Measurements from ENCODE around the gene SLC30A3. TPM values are rescaled to one million over a fixed set of nuclear protein-coding genes. Genes with fewer than 3 reads are reported as not detected.

SLC30A3 gene
- total and polyA plus RNA-seq, 2 of the 13 experiments (the other 11 are each of a cell fraction or from before 2014, with no cell fraction given): 0.38 to 0.79 TPM

DNA sequence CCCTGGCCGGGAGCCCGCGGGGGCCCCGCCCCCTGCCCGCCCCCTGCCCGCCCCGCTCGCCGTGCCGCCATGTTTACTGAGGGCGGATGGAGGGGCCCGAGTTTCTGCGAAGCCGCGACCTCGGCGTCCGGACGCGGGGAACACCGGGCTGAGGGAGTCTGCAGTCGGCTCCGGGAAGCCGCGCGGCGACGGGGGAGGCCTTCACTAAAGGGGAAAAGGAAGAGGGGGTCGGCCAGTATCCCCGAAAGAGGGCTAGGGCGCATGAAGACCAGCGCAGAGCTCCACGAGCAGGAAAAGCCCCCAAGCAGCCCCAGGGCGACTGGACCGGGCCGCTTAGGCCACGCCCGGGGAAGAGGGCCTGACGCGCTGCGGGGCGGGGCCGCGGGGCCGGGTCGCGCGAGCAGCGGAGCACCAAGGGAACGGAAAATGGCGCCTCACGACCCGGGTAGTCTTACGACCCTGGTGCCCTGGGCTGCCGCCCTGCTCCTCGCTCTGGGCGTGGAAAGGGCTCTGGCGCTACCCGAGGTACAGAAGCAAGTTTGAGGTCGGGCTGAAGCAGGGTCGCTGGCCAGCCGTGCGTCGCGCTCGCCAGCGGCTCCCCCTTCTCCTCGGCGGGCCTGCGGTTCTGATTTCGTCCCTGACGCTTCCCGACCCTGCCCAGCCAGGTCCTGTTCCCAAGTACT, 50.8 kb downstream of the SLC30A3 start, which contains the start of the genes ATRAID and SLC5A6 (continued):
- TF ChIP-seq TCF7L2 (IDR thresholded peaks at IDR 0.05; ENCODE audit: low read depth, low read length) (no peak), ZNF256 (CRISPR knock-in tag; conservative IDR thresholded peaks at IDR 0.05) (peak; percentile 92), ZNF660 (CRISPR knock-in tag; IDR thresholded peaks at IDR 0.05; ENCODE audit: borderline replicate concordance, low read depth) (no peak), MTA1 (CRISPR knock-in tag; IDR thresholded peaks at IDR 0.05; ENCODE audit: borderline replicate concordance) (peak; percentile 69; the same call in 1 of the 2 replicates), ZNF205 (CRISPR knock-in tag; IDR thresholded peaks at IDR 0.05) (peak; percentile 85), ZNF713 (CRISPR knock-in tag; IDR thresholded peaks at IDR 0.05) (peak; percentile 62; the same call in 1 of the 2 replicates), SIX1 (CRISPR knock-in tag; IDR thresholded peaks at IDR 0.05; ENCODE audit: borderline replicate concordance) (0 out of 2 replicates have a peak, but pooled peaks have one; percentile 27), ZFP62 (CRISPR knock-in tag; IDR thresholded peaks at IDR 0.05) (no peak), MAF1 (CRISPR knock-in tag; IDR thresholded peaks at IDR 0.05; ENCODE audit: borderline replicate concordance) (no peak; the same call in 1 of the 2 replicates), RFXANK (CRISPR knock-in tag; IDR thresholded peaks at IDR 0.05) (no peak), GATAD1 (CRISPR knock-in tag; IDR thresholded peaks at IDR 0.05) (peak; percentile 92), ZNF572 (CRISPR knock-in tag; IDR thresholded peaks at IDR 0.05) (peak; percentile 63), IRX3 (CRISPR knock-in tag; IDR thresholded peaks at IDR 0.05; ENCODE audit: borderline replicate concordance, low read depth) (peak; percentile 43; the same call in 1 of the 2 replicates), ZNF44 (CRISPR knock-in tag; IDR thresholded peaks at IDR 0.05) (peak; percentile 62), SAFB2 (CRISPR knock-in tag; IDR thresholded peaks at IDR 0.05; ENCODE audit: borderline replicate concordance, low read depth) (peak; percentile 27)
- TF ChIP-seq, protein P1, sequence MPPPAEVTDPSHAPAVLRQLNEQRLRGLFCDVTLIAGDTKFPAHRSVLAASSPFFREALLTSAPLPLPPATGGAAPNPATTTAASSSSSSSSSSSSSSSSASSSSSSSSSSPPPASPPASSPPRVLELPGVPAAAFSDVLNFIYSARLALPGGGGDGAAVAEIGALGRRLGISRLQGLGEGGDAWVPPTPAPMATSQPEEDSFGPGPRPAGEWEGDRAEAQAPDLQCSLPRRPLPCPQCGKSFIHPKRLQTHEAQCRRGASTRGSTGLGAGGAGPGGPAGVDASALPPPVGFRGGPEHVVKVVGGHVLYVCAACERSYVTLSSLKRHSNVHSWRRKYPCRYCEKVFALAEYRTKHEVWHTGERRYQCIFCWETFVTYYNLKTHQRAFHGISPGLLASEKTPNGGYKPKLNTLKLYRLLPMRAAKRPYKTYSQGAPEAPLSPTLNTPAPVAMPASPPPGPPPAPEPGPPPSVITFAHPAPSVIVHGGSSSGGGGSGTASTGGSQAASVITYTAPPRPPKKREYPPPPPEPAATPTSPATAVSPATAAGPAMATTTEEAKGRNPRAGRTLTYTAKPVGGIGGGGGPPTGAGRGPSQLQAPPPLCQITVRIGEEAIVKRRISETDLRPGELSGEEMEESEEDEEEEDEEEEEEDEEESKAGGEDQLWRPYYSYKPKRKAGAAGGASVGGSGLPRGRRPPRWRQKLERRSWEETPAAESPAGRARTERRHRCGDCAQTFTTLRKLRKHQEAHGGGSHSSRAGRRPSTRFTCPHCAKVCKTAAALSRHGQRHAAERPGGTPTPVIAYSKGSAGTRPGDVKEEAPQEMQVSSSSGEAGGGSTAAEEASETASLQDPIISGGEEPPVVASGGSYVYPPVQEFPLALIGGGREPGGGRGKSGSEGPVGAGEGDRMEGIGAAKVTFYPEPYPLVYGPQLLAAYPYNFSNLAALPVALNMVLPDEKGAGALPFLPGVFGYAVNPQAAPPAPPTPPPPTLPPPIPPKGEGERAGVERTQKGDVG (CRISPR knock-in tag; IDR thresholded peaks at IDR 0.05; ENCODE audit: borderline replicate concordance): 0 out of 2 replicates have a peak, but pooled peaks have one; percentile 77
- TF ChIP-seq, protein P2, sequence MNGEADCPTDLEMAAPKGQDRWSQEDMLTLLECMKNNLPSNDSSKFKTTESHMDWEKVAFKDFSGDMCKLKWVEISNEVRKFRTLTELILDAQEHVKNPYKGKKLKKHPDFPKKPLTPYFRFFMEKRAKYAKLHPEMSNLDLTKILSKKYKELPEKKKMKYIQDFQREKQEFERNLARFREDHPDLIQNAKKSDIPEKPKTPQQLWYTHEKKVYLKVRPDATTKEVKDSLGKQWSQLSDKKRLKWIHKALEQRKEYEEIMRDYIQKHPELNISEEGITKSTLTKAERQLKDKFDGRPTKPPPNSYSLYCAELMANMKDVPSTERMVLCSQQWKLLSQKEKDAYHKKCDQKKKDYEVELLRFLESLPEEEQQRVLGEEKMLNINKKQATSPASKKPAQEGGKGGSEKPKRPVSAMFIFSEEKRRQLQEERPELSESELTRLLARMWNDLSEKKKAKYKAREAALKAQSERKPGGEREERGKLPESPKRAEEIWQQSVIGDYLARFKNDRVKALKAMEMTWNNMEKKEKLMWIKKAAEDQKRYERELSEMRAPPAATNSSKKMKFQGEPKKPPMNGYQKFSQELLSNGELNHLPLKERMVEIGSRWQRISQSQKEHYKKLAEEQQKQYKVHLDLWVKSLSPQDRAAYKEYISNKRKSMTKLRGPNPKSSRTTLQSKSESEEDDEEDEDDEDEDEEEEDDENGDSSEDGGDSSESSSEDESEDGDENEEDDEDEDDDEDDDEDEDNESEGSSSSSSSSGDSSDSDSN (CRISPR knock-in tag; IDR thresholded peaks at IDR 0.05): peak; percentile 94
- TF ChIP-seq, protein P3, sequence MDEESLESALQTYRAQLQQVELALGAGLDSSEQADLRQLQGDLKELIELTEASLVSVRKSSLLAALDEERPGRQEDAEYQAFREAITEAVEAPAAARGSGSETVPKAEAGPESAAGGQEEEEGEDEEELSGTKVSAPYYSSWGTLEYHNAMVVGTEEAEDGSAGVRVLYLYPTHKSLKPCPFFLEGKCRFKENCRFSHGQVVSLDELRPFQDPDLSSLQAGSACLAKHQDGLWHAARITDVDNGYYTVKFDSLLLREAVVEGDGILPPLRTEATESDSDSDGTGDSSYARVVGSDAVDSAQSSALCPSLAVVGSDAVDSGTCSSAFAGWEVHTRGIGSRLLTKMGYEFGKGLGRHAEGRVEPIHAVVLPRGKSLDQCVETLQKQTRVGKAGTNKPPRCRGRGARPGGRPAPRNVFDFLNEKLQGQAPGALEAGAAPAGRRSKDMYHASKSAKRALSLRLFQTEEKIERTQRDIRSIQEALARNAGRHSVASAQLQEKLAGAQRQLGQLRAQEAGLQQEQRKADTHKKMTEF (CRISPR knock-in tag; IDR thresholded peaks at IDR 0.05): peak; percentile 76
- TF ChIP-seq, protein P4, sequence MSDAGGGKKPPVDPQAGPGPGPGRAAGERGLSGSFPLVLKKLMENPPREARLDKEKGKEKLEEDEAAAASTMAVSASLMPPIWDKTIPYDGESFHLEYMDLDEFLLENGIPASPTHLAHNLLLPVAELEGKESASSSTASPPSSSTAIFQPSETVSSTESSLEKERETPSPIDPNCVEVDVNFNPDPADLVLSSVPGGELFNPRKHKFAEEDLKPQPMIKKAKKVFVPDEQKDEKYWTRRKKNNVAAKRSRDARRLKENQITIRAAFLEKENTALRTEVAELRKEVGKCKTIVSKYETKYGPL (CRISPR knock-in tag; IDR thresholded peaks at IDR 0.05): no peak; the same call in 1 of the 2 replicates
- TF ChIP-seq, protein P5, sequence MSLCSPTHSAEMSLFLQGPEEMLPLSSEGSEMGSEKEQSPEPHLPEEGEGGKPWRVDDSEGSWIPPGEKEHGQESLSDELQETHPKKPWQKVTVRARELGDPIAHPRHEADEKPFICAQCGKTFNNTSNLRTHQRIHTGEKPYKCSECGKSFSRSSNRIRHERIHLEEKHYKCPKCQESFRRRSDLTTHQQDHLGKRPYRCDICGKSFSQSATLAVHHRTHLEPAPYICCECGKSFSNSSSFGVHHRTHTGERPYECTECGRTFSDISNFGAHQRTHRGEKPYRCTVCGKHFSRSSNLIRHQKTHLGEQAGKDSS (CRISPR knock-in tag; IDR thresholded peaks at IDR 0.05; ENCODE audit: borderline replicate concordance, low read depth): no peak; the same call in 1 of the 2 replicates
